ENCODE measurements around the gene SLC16A13.

DNA sequence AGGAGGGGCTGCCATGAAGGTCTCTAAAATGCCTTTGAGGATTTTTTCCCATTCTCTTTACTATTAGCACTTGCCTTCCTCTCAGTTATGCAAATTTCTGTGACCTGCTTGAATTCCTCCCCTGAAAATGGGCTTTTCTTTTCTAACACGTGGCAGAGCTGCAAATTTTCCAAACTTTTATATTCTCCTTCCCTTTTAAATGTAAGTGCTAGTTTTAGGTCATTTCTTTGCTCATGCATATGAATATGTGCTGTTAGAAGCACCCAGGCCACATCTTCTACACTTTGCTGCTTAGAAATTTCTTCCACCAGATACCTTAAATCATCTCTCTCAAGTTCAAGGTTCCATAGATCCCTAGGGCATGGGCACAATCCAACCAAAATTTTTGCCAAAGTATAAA, 32.5 kb downstream of the SLC16A13 start:
- TF ChIP-seq, protein P1, sequence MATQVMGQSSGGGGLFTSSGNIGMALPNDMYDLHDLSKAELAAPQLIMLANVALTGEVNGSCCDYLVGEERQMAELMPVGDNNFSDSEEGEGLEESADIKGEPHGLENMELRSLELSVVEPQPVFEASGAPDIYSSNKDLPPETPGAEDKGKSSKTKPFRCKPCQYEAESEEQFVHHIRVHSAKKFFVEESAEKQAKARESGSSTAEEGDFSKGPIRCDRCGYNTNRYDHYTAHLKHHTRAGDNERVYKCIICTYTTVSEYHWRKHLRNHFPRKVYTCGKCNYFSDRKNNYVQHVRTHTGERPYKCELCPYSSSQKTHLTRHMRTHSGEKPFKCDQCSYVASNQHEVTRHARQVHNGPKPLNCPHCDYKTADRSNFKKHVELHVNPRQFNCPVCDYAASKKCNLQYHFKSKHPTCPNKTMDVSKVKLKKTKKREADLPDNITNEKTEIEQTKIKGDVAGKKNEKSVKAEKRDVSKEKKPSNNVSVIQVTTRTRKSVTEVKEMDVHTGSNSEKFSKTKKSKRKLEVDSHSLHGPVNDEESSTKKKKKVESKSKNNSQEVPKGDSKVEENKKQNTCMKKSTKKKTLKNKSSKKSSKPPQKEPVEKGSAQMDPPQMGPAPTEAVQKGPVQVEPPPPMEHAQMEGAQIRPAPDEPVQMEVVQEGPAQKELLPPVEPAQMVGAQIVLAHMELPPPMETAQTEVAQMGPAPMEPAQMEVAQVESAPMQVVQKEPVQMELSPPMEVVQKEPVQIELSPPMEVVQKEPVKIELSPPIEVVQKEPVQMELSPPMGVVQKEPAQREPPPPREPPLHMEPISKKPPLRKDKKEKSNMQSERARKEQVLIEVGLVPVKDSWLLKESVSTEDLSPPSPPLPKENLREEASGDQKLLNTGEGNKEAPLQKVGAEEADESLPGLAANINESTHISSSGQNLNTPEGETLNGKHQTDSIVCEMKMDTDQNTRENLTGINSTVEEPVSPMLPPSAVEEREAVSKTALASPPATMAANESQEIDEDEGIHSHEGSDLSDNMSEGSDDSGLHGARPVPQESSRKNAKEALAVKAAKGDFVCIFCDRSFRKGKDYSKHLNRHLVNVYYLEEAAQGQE (IDR thresholded peaks at IDR 0.05; ENCODE audit: insufficient read depth in 1 of 2, low read depth in 2 of 2, low read length in 2 of 2) = no peak
- TF ChIP-seq SIN3A (IDR thresholded peaks at IDR 0.05; ENCODE audit: borderline replicate concordance, insufficient read depth, low read length) (no peak), POLR2AphosphoS5 (IDR thresholded peaks at IDR 0.05; ENCODE audit: low read depth, low read length) (no peak), FOXP2 (optimal IDR thresholded peaks at IDR 0.05; ENCODE audit: borderline replicate concordance, extremely low read depth, extremely low read length, insufficient read depth) (no peak)
